Endodermal cell (in vitro differentiated cells): Measurements from ENCODE around the gene GPR68. TPM values are rescaled to one million over a fixed set of nuclear protein-coding genes. Genes with fewer than 3 reads are reported as not detected.

ENCODE experiments used
- DNase-seq: peaks from one replicate; pipeline ENCODE4 v3.0.0-alpha.2; 2017
- H3K27ac ChIP-seq: 2 replicates; pipeline ENCODE4 v1.5.1; 2013; ENCODE audit warnings: mild to moderate bottlenecking, low read depth, low read length, moderate library complexity
- H3K27me3 ChIP-seq: 2 replicates; pipeline ENCODE4 v1.6.1; 2013; ENCODE audit warnings: mild to moderate bottlenecking, low read length, moderate library complexity; ENCODE audit not compliant: insufficient read depth, control insufficient read depth, poor library complexity, severe bottlenecking
- H3K36me3 ChIP-seq: 2 replicates; pipeline ENCODE4 v1.7.0; 2013; ENCODE audit warnings: mild to moderate bottlenecking, low read length, moderate library complexity; ENCODE audit not compliant: control insufficient read depth, insufficient read depth
- H3K4me1 ChIP-seq: one replicate; pipeline ENCODE4 v1.7.0; 2013; ENCODE audit warnings: low read length; ENCODE audit not compliant: control insufficient read depth, insufficient read depth
- H3K4me3 ChIP-seq: 2 replicates; pipeline ENCODE4 v1.5.1; 2013; ENCODE audit warnings: mild to moderate bottlenecking, low read length, moderate library complexity
- H3K9ac ChIP-seq: 2 replicates; pipeline ENCODE4 v1.6.1; 2013; ENCODE audit warnings: mild to moderate bottlenecking, low read length, moderate library complexity; ENCODE audit not compliant: poor library complexity, severe bottlenecking; ENCODE audit errors: extremely low read depth
- H3K9me3 ChIP-seq: 2 replicates; pipeline ENCODE4 v1.6.1; 2013; ENCODE audit warnings: mild to moderate bottlenecking, low read length, moderate library complexity; ENCODE audit not compliant: control insufficient read depth
- H3K27ac Mint-ChIP-seq: 2 replicates; pipeline ENCODE4 v1.8.0; 2020; ENCODE audit warnings: mixed read lengths
- H3K27me3 Mint-ChIP-seq: 2 replicates; pipeline ENCODE4 v1.8.0; 2021; ENCODE audit warnings: mild to moderate bottlenecking, mixed read lengths; ENCODE audit not compliant: insufficient read depth
- H3K36me3 Mint-ChIP-seq: 2 replicates; pipeline ENCODE4 v1.8.0; 2020; ENCODE audit warnings: low read depth, mixed read lengths
- H3K4me1 Mint-ChIP-seq: 2 replicates; pipeline ENCODE4 v1.8.0; 2020; ENCODE audit warnings: mixed read lengths
- H3K4me3 Mint-ChIP-seq: 2 replicates; pipeline ENCODE4 v1.8.0; 2020; ENCODE audit warnings: mild to moderate bottlenecking, moderate library complexity, mixed read lengths
- H3K9me3 Mint-ChIP-seq: 2 replicates; pipeline ENCODE4 v1.8.0; 2020; ENCODE audit warnings: mild to moderate bottlenecking, mixed read lengths
- CTCF ChIP-seq: fragments of 200-600 bp; sonication (generic); conservative IDR thresholded peaks from 2 replicates; pipeline ENCODE4 v1.5.0; 2021; ENCODE audit warnings: antibody characterized with exemption, mild to moderate bottlenecking
- WGBS, 2 experiments: methylation state at CpG; one replicate each; pipeline versions ENCODE4 v1.1.5 to v1.1.7; 2013; ENCODE audit warnings: missing lambda C conversion rate in 2 of 2, mixed read lengths in 1 of 2; ENCODE audit not compliant: insufficient coverage in 1 of 2, insufficient read length in 1 of 2; 5-methylcytosine and 5-hydroxymethylcytosine counted together
- total RNA-seq, 2 donors: library from RNA; stranded (reverse); fragmentation: NEBNext Ultra II Directional in 1 of 2; extraction: Animal tissue kit (Norgen Biotek cat#: 25700) in 1 of 2; gene quantifications; 2 replicates in 1 of 2; 3 replicates in 1 of 2; pipeline ENCODE4 v1.2.1, GENCODE V29; 2021

GPR68 gene
- total RNA-seq, 2 donors from 2014 or later: 0.38 to 0.44 TPM

GRCh38 chr14:91255026-91255695 is 10.7 kb upstream of the GPR68 start:
- no peaks in the 10 kb centered on the region for H3K9me3 Mint-ChIP-seq
- H3K27ac Mint-ChIP-seq: no peak overlapping the region
- peaks cover 5% of the 10 kb centered on the region for H3K4me1 ChIP-seq
- H3K36me3 Mint-ChIP-seq: no peaks in the 10 kb centered on the region
- peaks cover 19% of the 10 kb centered on the region for H3K27me3 Mint-ChIP-seq
- H3K9me3 ChIP-seq: no peaks in the 10 kb centered on the region
- H3K36me3 ChIP-seq: no peaks in the 10 kb centered on the region
- peaks cover 22% of the 10 kb centered on the region for H3K4me1 Mint-ChIP-seq
- H3K27ac ChIP-seq: no peak overlapping the region
- no peak overlapping the region for H3K4me3 ChIP-seq
- 84 to 95% methylated on average over 6 to 9 of the region's 9 CpGs for WGBS, 2 experiments
- H3K9ac ChIP-seq: no peak overlapping the region
- DNase-seq: peak; percentile 59
- TF ChIP-seq CTCF: peak; percentile 40
- H3K4me3 Mint-ChIP-seq: peak overlapping the region; percentile 66
- no peaks in the 10 kb centered on the region for H3K27me3 ChIP-seq

- H3K9ac ChIP-seq: no peak overlapping the region
- no peak overlapping the region for H3K27ac ChIP-seq
- Mint-ChIP-seq H3K4me1 (peaks cover 22% of the 10 kb centered on the region), H3K27ac (no peak overlapping the region), H3K36me3 (no peaks in the 10 kb centered on the region), H3K4me3 (peak overlapping the region; percentile 66), H3K27me3 (peaks cover 19% of the 10 kb centered on the region), H3K9me3 (no peaks in the 10 kb centered on the region)
- DNase-seq: no peak
- H3K27me3 ChIP-seq: no peaks in the 10 kb centered on the region
- H3K9me3 ChIP-seq: no peaks in the 10 kb centered on the region
- whole genome bisulfite sequencing, 2 experiments: 81% methylated on average over 3 of the region's 3 CpGs; no CpG with 5 or more reads in 1 of the 2 experiments
- H3K36me3 ChIP-seq: no peaks in the 10 kb centered on the region
- H3K4me1 ChIP-seq: peaks cover 5% of the 10 kb centered on the region
- H3K4me3 ChIP-seq: no peak overlapping the region
- TF ChIP-seq CTCF: no peak
Observed at GRCh38 chr14:91254461-91254860, 10.0 kb upstream of the GPR68 start.

GRCh38 chr14:91253795-91254323 is 9.4 kb upstream of the GPR68 start:
- Histone ChIP-seq H3K9ac (no peak overlapping the region), H3K9me3 (no peaks in the 10 kb centered on the region), H3K27ac (no peak overlapping the region), H3K4me3 (peak overlapping the region; percentile 73), H3K27me3 (no peaks in the 10 kb centered on the region), H3K36me3 (no peaks in the 10 kb centered on the region), H3K4me1 (peaks cover 5% of the 10 kb centered on the region)
- TF ChIP-seq CTCF: no peak
- Mint-ChIP-seq H3K36me3 (no peaks in the 10 kb centered on the region), H3K4me1 (peaks cover 22% of the 10 kb centered on the region), H3K4me3 (peak overlapping the region; percentile 66), H3K9me3 (no peaks in the 10 kb centered on the region), H3K27ac (no peak overlapping the region), H3K27me3 (peaks cover 19% of the 10 kb centered on the region)
- WGBS, 2 experiments: 25 to 53% methylated on average over 5 to 20 of the region's 20 CpGs
- DNase-seq: peak; percentile 69
